Measurements from ENCODE around the gene EEIG2.

DNA sequence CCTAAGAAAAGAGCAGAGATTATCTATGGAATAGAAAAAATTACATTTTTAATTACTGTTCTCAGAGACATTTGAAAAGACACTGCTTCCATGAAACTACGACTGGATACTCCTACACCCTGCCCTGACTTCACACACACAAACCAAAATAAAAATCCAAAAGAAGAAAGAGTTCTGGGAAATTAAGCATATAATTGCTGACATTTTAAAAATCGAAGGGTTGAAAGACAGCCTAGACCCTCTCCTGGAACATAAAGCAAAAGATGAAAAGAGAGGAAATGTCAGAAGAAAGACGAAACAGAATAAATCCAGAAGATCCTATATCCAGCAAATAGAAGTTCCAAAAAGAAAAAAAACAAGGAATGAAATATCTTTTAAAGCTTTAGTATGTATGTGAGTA, 32.8 kb upstream of the EEIG2 start:
- TF ChIP-seq POLR2AphosphoS5 (IDR thresholded peaks at IDR 0.05; ENCODE audit: low read depth, low read length) (no peak), TAF1 (IDR thresholded peaks at IDR 0.05; ENCODE audit: borderline replicate concordance, insufficient read depth, low read length) (no peak), SIN3A (IDR thresholded peaks at IDR 0.05; ENCODE audit: borderline replicate concordance, insufficient read depth, low read length) (no peak)
- TF ChIP-seq, protein P1, sequence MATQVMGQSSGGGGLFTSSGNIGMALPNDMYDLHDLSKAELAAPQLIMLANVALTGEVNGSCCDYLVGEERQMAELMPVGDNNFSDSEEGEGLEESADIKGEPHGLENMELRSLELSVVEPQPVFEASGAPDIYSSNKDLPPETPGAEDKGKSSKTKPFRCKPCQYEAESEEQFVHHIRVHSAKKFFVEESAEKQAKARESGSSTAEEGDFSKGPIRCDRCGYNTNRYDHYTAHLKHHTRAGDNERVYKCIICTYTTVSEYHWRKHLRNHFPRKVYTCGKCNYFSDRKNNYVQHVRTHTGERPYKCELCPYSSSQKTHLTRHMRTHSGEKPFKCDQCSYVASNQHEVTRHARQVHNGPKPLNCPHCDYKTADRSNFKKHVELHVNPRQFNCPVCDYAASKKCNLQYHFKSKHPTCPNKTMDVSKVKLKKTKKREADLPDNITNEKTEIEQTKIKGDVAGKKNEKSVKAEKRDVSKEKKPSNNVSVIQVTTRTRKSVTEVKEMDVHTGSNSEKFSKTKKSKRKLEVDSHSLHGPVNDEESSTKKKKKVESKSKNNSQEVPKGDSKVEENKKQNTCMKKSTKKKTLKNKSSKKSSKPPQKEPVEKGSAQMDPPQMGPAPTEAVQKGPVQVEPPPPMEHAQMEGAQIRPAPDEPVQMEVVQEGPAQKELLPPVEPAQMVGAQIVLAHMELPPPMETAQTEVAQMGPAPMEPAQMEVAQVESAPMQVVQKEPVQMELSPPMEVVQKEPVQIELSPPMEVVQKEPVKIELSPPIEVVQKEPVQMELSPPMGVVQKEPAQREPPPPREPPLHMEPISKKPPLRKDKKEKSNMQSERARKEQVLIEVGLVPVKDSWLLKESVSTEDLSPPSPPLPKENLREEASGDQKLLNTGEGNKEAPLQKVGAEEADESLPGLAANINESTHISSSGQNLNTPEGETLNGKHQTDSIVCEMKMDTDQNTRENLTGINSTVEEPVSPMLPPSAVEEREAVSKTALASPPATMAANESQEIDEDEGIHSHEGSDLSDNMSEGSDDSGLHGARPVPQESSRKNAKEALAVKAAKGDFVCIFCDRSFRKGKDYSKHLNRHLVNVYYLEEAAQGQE (IDR thresholded peaks at IDR 0.05; ENCODE audit: insufficient read depth in 1 of 2, low read depth in 2 of 2, low read length in 2 of 2) = no peak

Data from PFSK-1 (cell line).